Psoas muscle (tissue), 8 donors: Measurements from ENCODE around the gene CEP72. TPM values are rescaled to one million over a fixed set of nuclear protein-coding genes. Genes with fewer than 3 reads are reported as not detected.

Experiments used
- ATAC-seq, 4 donors: fragments of 200-7000 bp; cut with Tn5 transposase; one replicate each; pipeline ENCODE4 v1.9.1; 2020; ENCODE audit warnings: moderate library complexity in 3 of 4, mild to moderate bottlenecking in 2 of 4
- DNase-seq, 2 donors: peaks; one replicate each; pipeline ENCODE4 v3.0.0-alpha.2; 2020
- H3K27ac ChIP-seq: fragments of 200-600 bp; one replicate; pipeline ENCODE4 v1.8.0; 2022
- H3K27me3 ChIP-seq, 3 donors: fragments of 200-600 bp in 1 of 3; one replicate each; pipeline versions ENCODE4 v1.6.1 to v1.8.0; 2013 to 2022; ENCODE audit warnings: low read length in 2 of 3, mild to moderate bottlenecking in 2 of 3, moderate library complexity in 1 of 3; ENCODE audit not compliant: insufficient read depth in 3 of 3
- H3K36me3 ChIP-seq, 2 donors: fragments of 200-600 bp in 1 of 2; one replicate each; pipeline versions ENCODE4 v1.6.1 to v1.8.0; 2013 to 2022; ENCODE audit warnings: low read depth in 1 of 2, mild to moderate bottlenecking in 1 of 2, moderate library complexity in 1 of 2; ENCODE audit not compliant: insufficient read depth in 1 of 2
- H3K4me1 ChIP-seq: fragments of 200-600 bp; one replicate; pipeline ENCODE4 v1.8.0; 2022
- H3K4me3 ChIP-seq: fragments of 200-600 bp; one replicate; pipeline ENCODE4 v1.8.0; 2022; ENCODE audit warnings: mild to moderate bottlenecking
- H3K9me3 ChIP-seq: fragments of 200-600 bp; one replicate; pipeline ENCODE4 v1.8.0; 2022
- CTCF ChIP-seq: fragments of 200-600 bp; IDR thresholded peaks from one replicate; pipeline ENCODE4 v1.8.0; 2022; ENCODE audit warnings: antibody characterized with exemption
- WGBS, 3 donors: extraction: QIAGEN DNeasy Blood & Tissue Kit; methylation state at CpG; one replicate each; pipeline versions ENCODE4 v1.1.6 to v1.1.7; 2013; 5-methylcytosine and 5-hydroxymethylcytosine counted together
- intact Hi-C, 2 donors: fragments of 100-400 bp; cut with DNase I; formaldehyde crosslinking; loops; one replicate each; pipeline versions ENCODE4 v1.11.0 to v1.14.2; 2022
- polyA plus RNA-seq, 3 donors: library from polyadenylated mRNA; stranded (reverse); fragments of 200-250 nt; gene quantifications; one replicate each; pipeline ENCODE4 v1.2.3, GENCODE V29; 2013
- total RNA-seq, 4 donors: library from RNA; stranded (reverse); fragmentation: NEBNext Ultra II Directional in 2 of 4; extraction: Animal tissue kit (Norgen Biotek cat#: 25700) in 2 of 4; gene quantifications; one replicate each; pipeline versions ENCODE4 v1.2.1 to v1.2.4, GENCODE V29; 2021 to 2023
- donor health status: healthy with polysubstance abuse.
- donor health status: DM: no; HTN: no; CAD: no; lungs with moderate emphysema.
- donor health status: Bipolar disorder and iron deficiency.
- donor health status: healthy.
- donor health status: DM: yes; HTN: yes; CAD: no.
- donor health status: DM: no; HTN: no; CAD: no.
- donor health status: DM: no; HTN: no; CAD: no.
- donor health status: DM: yes; HTN: yes; CAD: no.

The CEP72 gene
- total and polyA plus RNA-seq, 7 donors: 0.43 to 2.4 (median 0.71) TPM

DNA sequence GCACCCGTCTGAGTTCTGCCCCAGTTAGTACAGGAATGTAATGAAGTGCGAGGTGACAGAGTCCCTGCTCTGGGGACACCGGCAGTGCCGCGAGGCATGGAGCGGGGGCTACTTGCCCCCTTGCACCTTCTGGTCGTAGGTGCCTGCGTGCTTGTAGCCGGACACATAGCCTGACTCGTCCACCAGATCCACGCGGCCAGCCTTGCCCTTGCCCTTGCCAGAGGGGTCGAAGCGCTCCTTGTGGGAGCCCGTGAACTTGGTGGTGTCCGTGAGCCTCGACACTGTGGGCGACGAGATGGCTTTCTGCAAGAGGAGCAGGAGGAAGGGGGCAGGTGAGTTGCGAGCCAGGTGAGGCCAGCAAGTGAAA, 52.8 kb downstream of the CEP72 start:
- DNase-seq: peak in 1 of 2 donors; percentile 42
- H3K4me3 ChIP-seq: no peak overlapping the region
- 94 to 98% (median 95%) methylated on average over 20 of the region's 20 CpGs for WGBS, 3 donors

DNA sequence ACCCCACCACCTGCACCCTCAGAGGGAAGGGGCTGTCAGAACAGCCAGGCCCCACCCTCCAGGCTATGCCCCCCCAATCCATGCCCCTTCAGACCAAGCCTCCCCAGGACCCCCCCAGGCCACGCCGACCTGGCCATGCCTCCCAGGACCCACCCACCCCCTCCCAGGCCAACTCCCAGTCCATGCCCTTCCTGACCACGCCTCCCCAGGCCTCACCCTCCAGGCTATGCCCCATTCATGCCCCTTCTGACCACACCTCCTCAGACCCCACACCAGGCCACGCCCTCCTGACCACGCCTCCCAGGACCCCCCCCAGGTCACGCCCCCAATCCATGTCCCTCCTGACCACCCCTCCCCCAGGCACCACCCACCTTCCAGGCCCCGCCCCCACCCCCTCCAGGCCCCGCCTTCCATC, 53.4 kb downstream of the CEP72 start:
- H3K4me3 ChIP-seq: no peak overlapping the region
- ATAC-seq (no peak), DNase-seq (peak in 1 of 2 donors; percentile 31)
- no peaks in the 10 kb centered on the region for H3K27me3 ChIP-seq
- no peak for TF ChIP-seq CTCF
- H3K4me1 ChIP-seq: no peaks in the 10 kb centered on the region
- H3K36me3 ChIP-seq: peaks cover 0 to 36% of the 10 kb centered on the region in 2 donors
- intact Hi-C loops: no loop called here
- 90 to 97% (median 95%) methylated on average over 4 to 8 of the region's 8 CpGs for WGBS, 3 donors
- no peaks in the 10 kb centered on the region for H3K9me3 ChIP-seq
- no peak overlapping the region for H3K27ac ChIP-seq

More for the DNA sequence above, 52.8 kb downstream of the CEP72 start:
- no peak overlapping the region for H3K27ac ChIP-seq
- H3K4me1 ChIP-seq: no peaks in the 10 kb centered on the region
- no peak for ATAC-seq
- H3K9me3 ChIP-seq: no peaks in the 10 kb centered on the region
- H3K36me3 ChIP-seq: peaks cover 0 to 37% of the 10 kb centered on the region in 2 donors
- intact Hi-C loops: no loop called here
- H3K27me3 ChIP-seq: no peaks in the 10 kb centered on the region
- TF ChIP-seq CTCF: no peak

- ATAC-seq (no peak), DNase-seq (peak in 1 of 2 donors; percentile 41)
- no peaks in the 10 kb centered on the region for H3K27me3 ChIP-seq
- H3K4me3 ChIP-seq: no peak overlapping the region
- 88 to 96% (median 93%) methylated on average over 40 of the region's 40 CpGs for WGBS, 3 donors
- no peak overlapping the region for H3K27ac ChIP-seq
- no peaks in the 10 kb centered on the region for H3K9me3 ChIP-seq
- intact Hi-C loops: no loop called here
- no peaks in the 10 kb centered on the region for H3K4me1 ChIP-seq
- no peak for TF ChIP-seq CTCF
- peaks cover 0 to 35% of the 10 kb centered on the region in 2 donors for H3K36me3 ChIP-seq
Observed at GRCh38 chr5:665956-666711, 54.0 kb downstream of the CEP72 start.

DNA sequence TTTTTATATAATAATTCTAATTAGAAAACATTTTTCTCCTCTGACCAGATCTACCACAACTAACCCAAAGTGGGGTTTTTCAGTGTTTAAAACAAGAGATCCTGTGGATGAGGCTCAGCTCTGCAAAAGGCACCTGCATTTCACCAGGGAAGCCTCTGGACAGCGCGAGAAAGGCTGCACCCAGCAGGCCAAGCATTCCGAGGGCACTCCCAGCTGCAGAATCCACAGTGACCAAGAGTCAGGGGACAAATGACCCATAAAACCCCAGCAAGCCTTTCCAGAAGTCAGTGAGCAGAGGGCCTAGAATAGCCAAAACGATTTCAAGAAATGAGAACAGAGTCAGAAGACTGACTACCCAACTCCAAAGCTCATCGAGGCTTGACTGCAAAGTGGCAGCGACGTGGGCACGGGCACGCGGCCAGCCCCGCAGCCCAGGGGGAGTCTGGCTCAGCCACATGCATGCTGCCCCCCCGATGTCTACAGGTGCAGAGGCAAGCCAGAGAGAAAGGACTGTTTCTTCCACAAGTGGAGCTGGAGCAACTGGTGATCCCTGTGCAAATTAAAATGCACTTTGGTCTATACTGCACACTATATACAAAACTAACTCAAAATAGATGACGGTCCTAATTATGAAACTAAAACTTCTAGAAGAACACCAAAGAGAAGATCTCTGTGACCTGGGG, 54.8 kb downstream of the CEP72 start:
- intact Hi-C loops: no loop called here
- no peaks in the 10 kb centered on the region for H3K9me3 ChIP-seq
- H3K4me1 ChIP-seq: peaks cover 8% of the 10 kb centered on the region
- DNase-seq (peak in 1 of 2 donors; percentile 19), ATAC-seq (no peak)
- 91 to 94% (median 92%) methylated on average over 13 of the region's 13 CpGs for WGBS, 3 donors
- no peak overlapping the region for H3K4me3 ChIP-seq
- TF ChIP-seq CTCF: no peak
- no peak overlapping the region for H3K27ac ChIP-seq
- peaks cover 0 to 27% of the 10 kb centered on the region in 2 donors for H3K36me3 ChIP-seq
- no peaks in the 10 kb centered on the region for H3K27me3 ChIP-seq
